Colonic mucosa (tissue), 4 donors: Measurements from ENCODE around the gene RIMBP2. TPM values are rescaled to one million over a fixed set of nuclear protein-coding genes. Genes with fewer than 3 reads are reported as not detected.

Source experiments
- DNase-seq: peaks from one replicate; pipeline ENCODE4 v3.0.0-alpha.2; 2020
- H3K27ac ChIP-seq: fragments of 200-600 bp; one replicate; pipeline ENCODE4 v1.8.0; 2021
- H3K27me3 ChIP-seq: fragments of 200-600 bp; one replicate; pipeline ENCODE4 v1.8.0; 2021
- H3K36me3 ChIP-seq: fragments of 200-600 bp; one replicate; pipeline ENCODE4 v1.8.0; 2021
- H3K4me1 ChIP-seq: fragments of 200-600 bp; one replicate; pipeline ENCODE4 v1.8.0; 2021; ENCODE audit warnings: mild to moderate bottlenecking
- H3K4me3 ChIP-seq: fragments of 200-600 bp; one replicate; pipeline ENCODE4 v1.8.0; 2021
- H3K9ac ChIP-seq, 2 donors: one replicate each; pipeline ENCODE4 v1.7.0; 2013; ENCODE audit warnings: control low read depth in 2 of 2, low read depth in 2 of 2, low read length in 2 of 2
- H3K9me3 ChIP-seq: fragments of 200-600 bp; one replicate; pipeline ENCODE4 v1.8.0; 2021
- CTCF ChIP-seq: fragments of 200-600 bp; IDR thresholded peaks from one replicate; pipeline ENCODE4 v1.8.0; 2022; ENCODE audit warnings: antibody characterized with exemption, mild to moderate bottlenecking
- intact Hi-C: fragments of 100-400 bp; cut with DNase I; formaldehyde crosslinking; loops from one replicate; pipeline ENCODE4 v1.14.1; 2022
- total RNA-seq, 2 donors: library from RNA; stranded (reverse); fragmentation: NEBNext Ultra II Directional in 1 of 2; extraction: Animal tissue kit (Norgen Biotek cat#: 25700) in 1 of 2; gene quantifications; one replicate each; pipeline ENCODE4 v1.2.1, GENCODE V29; 2021
- donor health status: healthy.
- donor health status: DM: no; HTN: no; CAD: no.
- donor health status: DM: no; HTN: no; CAD: no.

Gene RIMBP2
- total RNA-seq, 2 donors from 2014 or later: 4.8 to 5.6 TPM

- no peak for TF ChIP-seq CTCF
- H3K27me3 ChIP-seq: no peaks in the 10 kb centered on the region
- no peak for DNase-seq
- intact Hi-C loops: no loop called here
- H3K9ac ChIP-seq: no peak overlapping the region
- no peaks in the 10 kb centered on the region for H3K4me1 ChIP-seq
- no peaks in the 10 kb centered on the region for H3K36me3 ChIP-seq
- no peak overlapping the region for H3K4me3 ChIP-seq
- no peaks in the 10 kb centered on the region for H3K9me3 ChIP-seq
- H3K27ac ChIP-seq: no peak overlapping the region
Measured at GRCh38 chr12:130574402-130574801, 141.7 kb downstream of the RIMBP2 start.

GRCh38 chr12:130573766-130574165 lies 142.3 kb downstream of the RIMBP2 start:
- no peak overlapping the region for H3K9ac ChIP-seq
- TF ChIP-seq CTCF: no peak
- no peaks in the 10 kb centered on the region for H3K27me3 ChIP-seq
- intact Hi-C loops: no loop called here
- H3K27ac ChIP-seq: no peak overlapping the region
- DNase-seq: no peak
- no peaks in the 10 kb centered on the region for H3K9me3 ChIP-seq
- H3K36me3 ChIP-seq: no peaks in the 10 kb centered on the region
- no peaks in the 10 kb centered on the region for H3K4me1 ChIP-seq
- H3K4me3 ChIP-seq: no peak overlapping the region

- no peaks in the 10 kb centered on the region for H3K4me1 ChIP-seq
- no peak overlapping the region for H3K9ac ChIP-seq
- no peaks in the 10 kb centered on the region for H3K27me3 ChIP-seq
- TF ChIP-seq CTCF: no peak
- H3K4me3 ChIP-seq: no peak overlapping the region
- H3K36me3 ChIP-seq: no peaks in the 10 kb centered on the region
- no peak for DNase-seq
- H3K9me3 ChIP-seq: no peaks in the 10 kb centered on the region
- no peak overlapping the region for H3K27ac ChIP-seq
- intact Hi-C loops: no loop called here
Measured at GRCh38 chr12:130573235-130573634, 142.9 kb downstream of the RIMBP2 start.

- Histone ChIP-seq H3K27me3 (no peaks in the 10 kb centered on the region), H3K9me3 (no peaks in the 10 kb centered on the region), H3K4me1 (no peaks in the 10 kb centered on the region), H3K36me3 (no peaks in the 10 kb centered on the region), H3K27ac (no peak overlapping the region), H3K4me3 (no peak overlapping the region), H3K9ac (no peak overlapping the region)
- intact Hi-C loops: no loop called here
- TF ChIP-seq CTCF: no peak
- no peak for DNase-seq
Measured at GRCh38 chr12:130572553-130572952, 143.5 kb downstream of the RIMBP2 start.

GRCh38 chr12:130571734-130572133 lies 144.4 kb downstream of the RIMBP2 start:
- Histone ChIP-seq H3K4me3 (no peak overlapping the region), H3K36me3 (no peaks in the 10 kb centered on the region)
- intact Hi-C loops: no loop called here

More at GRCh38 chr12:130571734-130572133, 144.4 kb downstream of the RIMBP2 start:
- no peak overlapping the region for H3K27ac ChIP-seq
- no peak overlapping the region for H3K9ac ChIP-seq
- H3K27me3 ChIP-seq: no peaks in the 10 kb centered on the region
- DNase-seq: no peak
- no peaks in the 10 kb centered on the region for H3K4me1 ChIP-seq
- TF ChIP-seq CTCF: no peak
- H3K9me3 ChIP-seq: no peaks in the 10 kb centered on the region
